GM10266 (cell line): ENCODE data around the gene MYH9.
A peak's percentile ranks its signal among the peaks of the same experiment; 100 is the strongest.

Experiments used
- DNase-seq: peaks from one replicate; pipeline ENCODE4 v3.0.0; 2012; ENCODE audit errors: extremely low spot score
- CTCF ChIP-seq: IDR thresholded peaks from 2 replicates; pipeline ENCODE4 v1.5.1; 2012; ENCODE audit warnings: mild to moderate bottlenecking, low read depth; ENCODE audit not compliant: control insufficient read depth, insufficient read depth; ENCODE audit errors: missing control alignments

MYH9 gene

GRCh38 chr22:36304429-36304828, 83.3 kb downstream of the MYH9 start:
- no peak for DNase-seq
- TF ChIP-seq CTCF, result no peak

- no peak for TF ChIP-seq CTCF
- DNase-seq, result no peak
Observed at GRCh38 chr22:36303874-36304273, 83.9 kb downstream of the MYH9 start.

- TF ChIP-seq CTCF, result no peak
- DNase-seq, result no peak
Observed at GRCh38 chr22:36303115-36303467, 84.7 kb downstream of the MYH9 start.

GRCh38 chr22:36302439-36303114, 85.2 kb downstream of the MYH9 start:
- DNase-seq, result no peak
- no peak for TF ChIP-seq CTCF

- no peak for DNase-seq
- no peak for TF ChIP-seq CTCF
Observed at GRCh38 chr22:36301851-36302250, 85.9 kb downstream of the MYH9 start.

- peak; percentile 85 for DNase-seq
- peak; percentile 89 for TF ChIP-seq CTCF
Observed at GRCh38 chr22:36301384-36301828, 86.4 kb downstream of the MYH9 start.

- no peak for TF ChIP-seq CTCF
- DNase-seq, result no peak
Observed at GRCh38 chr22:36300396-36301212, 87.2 kb downstream of the MYH9 start.
